Activated CD4-positive, alpha-beta memory T cell treated with anti-CD3 and anti-CD28 coated beads for 36 hours (primary cell): Measurements from ENCODE around the gene TGM5. TPM values are rescaled to one million over a fixed set of nuclear protein-coding genes. Genes with fewer than 3 reads are reported as not detected.

Experiments
- CTCF ChIA-PET: fragments of 350-600 bp; sonication (Branson Sonifier 250); formaldehyde crosslinking; loops from one replicate; lab custom pipeline; 2021; ENCODE audit warnings: antibody characterized with exemption, inconsistent platforms; lab: Charles Lee
- POLR2A ChIA-PET: fragments of 350-600 bp; sonication (Branson Sonifier 250); formaldehyde crosslinking; loops from one replicate; lab custom pipeline; 2021; ENCODE audit warnings: antibody characterized with exemption; lab: Charles Lee
- DNase-seq: peaks from one replicate; pipeline ENCODE4 v3.0.0-alpha.2; 2020
- H3K27ac Mint-ChIP-seq: one replicate; pipeline ENCODE4 v1.8.0; 2021; ENCODE audit warnings: mixed read lengths
- H3K27me3 Mint-ChIP-seq: one replicate; pipeline ENCODE4 v1.8.0; 2021; ENCODE audit warnings: mixed read lengths
- H3K36me3 Mint-ChIP-seq: one replicate; pipeline ENCODE4 v1.8.0; 2021; ENCODE audit warnings: mixed read lengths
- H3K4me1 Mint-ChIP-seq: one replicate; pipeline ENCODE4 v1.8.0; 2021; ENCODE audit warnings: low read depth, mixed read lengths
- H3K4me3 Mint-ChIP-seq: one replicate; pipeline ENCODE4 v1.8.0; 2021; ENCODE audit warnings: mild to moderate bottlenecking, mixed read lengths
- H3K9me3 Mint-ChIP-seq: one replicate; pipeline ENCODE4 v1.8.0; 2021; ENCODE audit warnings: mixed read lengths
- intact Hi-C: fragments of 100-400 bp; cut with micrococcal nuclease; formaldehyde crosslinking; loops from one replicate; pipeline ENCODE4 v1.15.1; 2023
- total RNA-seq, 2 experiments: library from RNA; stranded (reverse); gene quantifications; one replicate each; pipeline ENCODE4 v1.2.3, GENCODE V29; 2021

TGM5 gene
- total RNA-seq, 2 experiments from 2014 or later, result not detected

GRCh38 chr15:43286074-43286473 lies 19.3 kb upstream of the TGM5 start:
- peaks cover 2% of the 10 kb centered on the region for H3K4me1 Mint-ChIP-seq
- intact Hi-C loops, result loop anchor here (5.0 kb wide), 1 partner anchor 584 kb away; no protein-coding TSS in a partner anchor

GRCh38 chr15:43285609-43286037 lies 18.9 kb upstream of the TGM5 start:
- peak; percentile 62 for DNase-seq
- no peaks in the 10 kb centered on the region for H3K36me3 Mint-ChIP-seq
- H3K27me3 Mint-ChIP-seq, result peaks cover 7% of the 10 kb centered on the region
- intact Hi-C loops, result loop anchor here (1.0 to 5.0 kb wide), 3 partner anchors 60 to 583 kb away; no protein-coding TSS in a partner anchor
- no peaks in the 10 kb centered on the region for H3K9me3 Mint-ChIP-seq
- H3K27ac Mint-ChIP-seq, result no peak overlapping the region
- ChIA-PET POLR2A (interaction anchor here (0.5 kb wide), 1 partner anchor 671 kb away, joined by 3 read pairs; no protein-coding TSS in a partner anchor), CTCF (interaction anchor here (0.6 to 6.2 kb wide), 45 partner anchors 10 to 638 kb away, joined by 3 to 260 read pairs (median 4); partner anchors contain the start of genes CCNDBP1, TGM5 and TGM7)
- peaks cover 2% of the 10 kb centered on the region for H3K4me1 Mint-ChIP-seq
- no peak overlapping the region for H3K4me3 Mint-ChIP-seq

More at GRCh38 chr15:43286074-43286473, 19.3 kb upstream of the TGM5 start:
- H3K9me3 Mint-ChIP-seq, result no peaks in the 10 kb centered on the region
- ChIA-PET CTCF (interaction anchor here (0.6 to 6.2 kb wide), 41 partner anchors 10 to 501 kb away, joined by 3 to 260 read pairs (median 4); partner anchors contain the start of genes CCNDBP1, TGM5 and TGM7), POLR2A (interaction anchor here (0.5 kb wide), 1 partner anchor 672 kb away, joined by 3 read pairs; no protein-coding TSS in a partner anchor)
- no peak for DNase-seq
- H3K4me3 Mint-ChIP-seq, result no peak overlapping the region
- peaks cover 7% of the 10 kb centered on the region for H3K27me3 Mint-ChIP-seq
- H3K27ac Mint-ChIP-seq, result no peak overlapping the region
- H3K36me3 Mint-ChIP-seq, result no peaks in the 10 kb centered on the region

- Mint-ChIP-seq H3K36me3 (no peaks in the 10 kb centered on the region), H3K27me3 (peaks cover 7% of the 10 kb centered on the region), H3K4me3 (no peak overlapping the region), H3K27ac (no peak overlapping the region), H3K9me3 (no peaks in the 10 kb centered on the region), H3K4me1 (peaks cover 2% of the 10 kb centered on the region)
- intact Hi-C loops, result no loop called here
- no peak for DNase-seq
- POLR2A ChIA-PET, result no interaction called here
- CTCF ChIA-PET, result interaction anchor here (1.0 to 6.2 kb wide), 2 partner anchors 56 to 95 kb away, joined by 3 to 260 read pairs; no protein-coding TSS in a partner anchor
Measured at GRCh38 chr15:43283526-43283925, 16.8 kb upstream of the TGM5 start.

- no peak overlapping the region for H3K4me3 Mint-ChIP-seq
- POLR2A ChIA-PET, result no interaction called here
Measured at GRCh38 chr15:43281926-43282602, 15.3 kb upstream of the TGM5 start.

GRCh38 chr15:43280996-43281395 lies 14.3 kb upstream of the TGM5 start:
- CTCF ChIA-PET, result interaction anchor here (1.3 to 4.5 kb wide), 2 partner anchors 13 to 55 kb away, joined by 3 to 21 read pairs; no protein-coding TSS in a partner anchor
- H3K9me3 Mint-ChIP-seq, result no peaks in the 10 kb centered on the region
- POLR2A ChIA-PET, result no interaction called here
- intact Hi-C loops, result no loop called here
- H3K27ac Mint-ChIP-seq, result no peak overlapping the region
- H3K4me1 Mint-ChIP-seq, result peaks cover 4% of the 10 kb centered on the region
- peaks cover 1% of the 10 kb centered on the region for H3K27me3 Mint-ChIP-seq
- DNase-seq, result no peak
- no peak overlapping the region for H3K4me3 Mint-ChIP-seq
- no peaks in the 10 kb centered on the region for H3K36me3 Mint-ChIP-seq

More at GRCh38 chr15:43281926-43282602, 15.3 kb upstream of the TGM5 start:
- DNase-seq, result no peak
- H3K27me3 Mint-ChIP-seq, result peaks cover 1% of the 10 kb centered on the region
- H3K36me3 Mint-ChIP-seq, result no peaks in the 10 kb centered on the region
- peaks cover 4% of the 10 kb centered on the region for H3K4me1 Mint-ChIP-seq
- no peak overlapping the region for H3K27ac Mint-ChIP-seq
- CTCF ChIA-PET, result interaction anchor here (1.3 to 4.5 kb wide), 3 partner anchors 14 to 78 kb away, joined by 3 to 21 read pairs (median 5); no protein-coding TSS in a partner anchor
- H3K9me3 Mint-ChIP-seq, result no peaks in the 10 kb centered on the region
- intact Hi-C loops, result no loop called here

GRCh38 chr15:43279496-43279895 lies 12.8 kb upstream of the TGM5 start:
- ChIA-PET CTCF (interaction anchor here (0.6 to 4.5 kb wide), 2 partner anchors 8 to 54 kb away, joined by 3 to 21 read pairs; no protein-coding TSS in a partner anchor), POLR2A (no interaction called here)
- no peaks in the 10 kb centered on the region for H3K36me3 Mint-ChIP-seq
- peaks cover 2% of the 10 kb centered on the region for H3K4me1 Mint-ChIP-seq
- intact Hi-C loops, result no loop called here
- peaks cover 3% of the 10 kb centered on the region for H3K27me3 Mint-ChIP-seq
- H3K9me3 Mint-ChIP-seq, result no peaks in the 10 kb centered on the region
- H3K4me3 Mint-ChIP-seq, result no peak overlapping the region
- no peak overlapping the region for H3K27ac Mint-ChIP-seq
- DNase-seq, result no peak

- DNase-seq, result no peak
- no peak overlapping the region for H3K27ac Mint-ChIP-seq
- intact Hi-C loops, result no loop called here
- no peaks in the 10 kb centered on the region for H3K36me3 Mint-ChIP-seq
- H3K9me3 Mint-ChIP-seq, result no peaks in the 10 kb centered on the region
- H3K27me3 Mint-ChIP-seq, result peaks cover 7% of the 10 kb centered on the region
- no peak overlapping the region for H3K4me3 Mint-ChIP-seq
- ChIA-PET POLR2A (no interaction called here), CTCF (interaction anchor here (0.6 to 4.5 kb wide), 2 partner anchors 9 to 53 kb away, joined by 3 to 21 read pairs; no protein-coding TSS in a partner anchor)
- H3K4me1 Mint-ChIP-seq, result peaks cover 2% of the 10 kb centered on the region
Measured at GRCh38 chr15:43278869-43279268, 12.1 kb upstream of the TGM5 start.

- Mint-ChIP-seq H3K9me3 (no peaks in the 10 kb centered on the region), H3K4me3 (no peak overlapping the region), H3K27me3 (peaks cover 9% of the 10 kb centered on the region), H3K36me3 (no peaks in the 10 kb centered on the region), H3K27ac (no peak overlapping the region), H3K4me1 (peaks cover 2% of the 10 kb centered on the region)
- DNase-seq, result no peak
- ChIA-PET POLR2A (no interaction called here), CTCF (no interaction called here)
- intact Hi-C loops, result no loop called here
Measured at GRCh38 chr15:43277901-43278300, 11.2 kb upstream of the TGM5 start.

- no peak for DNase-seq
- intact Hi-C loops, result no loop called here
- Mint-ChIP-seq H3K4me1 (peaks cover 2% of the 10 kb centered on the region), H3K27ac (no peak overlapping the region), H3K27me3 (peaks cover 9% of the 10 kb centered on the region), H3K36me3 (no peaks in the 10 kb centered on the region), H3K4me3 (no peak overlapping the region), H3K9me3 (peaks cover 2% of the 10 kb centered on the region)
- ChIA-PET CTCF (interaction anchor here (2.0 kb wide), 1 partner anchor 52 kb away, joined by 5 read pairs; no protein-coding TSS in a partner anchor), POLR2A (no interaction called here)
Measured at GRCh38 chr15:43277231-43277823, 10.6 kb upstream of the TGM5 start.

- peaks cover 8% of the 10 kb centered on the region for H3K9me3 Mint-ChIP-seq
- DNase-seq, result no peak
- intact Hi-C loops, result no loop called here
- H3K27ac Mint-ChIP-seq, result no peak overlapping the region
- ChIA-PET POLR2A (no interaction called here), CTCF (interaction anchor here (2.0 kb wide), 1 partner anchor 51 kb away, joined by 5 read pairs; no protein-coding TSS in a partner anchor)
- no peak overlapping the region for H3K4me3 Mint-ChIP-seq
- H3K4me1 Mint-ChIP-seq, result peaks cover 2% of the 10 kb centered on the region
- H3K27me3 Mint-ChIP-seq, result peaks cover 11% of the 10 kb centered on the region
- H3K36me3 Mint-ChIP-seq, result no peaks in the 10 kb centered on the region
Measured at GRCh38 chr15:43276563-43277200, 10.0 kb upstream of the TGM5 start.

- H3K4me1 Mint-ChIP-seq, result peaks cover 2% of the 10 kb centered on the region
- H3K4me3 Mint-ChIP-seq, result no peak overlapping the region
- intact Hi-C loops, result no loop called here
- no peak for DNase-seq
- peaks cover 8% of the 10 kb centered on the region for H3K9me3 Mint-ChIP-seq
- H3K27ac Mint-ChIP-seq, result no peak overlapping the region
- ChIA-PET POLR2A (no interaction called here), CTCF (interaction anchor here (2.0 kb wide), 1 partner anchor 51 kb away, joined by 5 read pairs; no protein-coding TSS in a partner anchor)
- no peaks in the 10 kb centered on the region for H3K36me3 Mint-ChIP-seq
- peaks cover 11% of the 10 kb centered on the region for H3K27me3 Mint-ChIP-seq
Measured at GRCh38 chr15:43275740-43276562, 9.2 kb upstream of the TGM5 start.
